Kidney tubule cell (primary cell): ENCODE data around the gene ARSH.
"Not testable (repeated sequence)": the region's sequence is repeated elsewhere in the genome, so short reads cannot be mapped to it uniquely, and the experiment has no call there.

ENCODE experiments used
- DNase-seq: peaks from one replicate; pipeline ENCODE4 v3.0.0-alpha.2; 2018; ENCODE audit warnings: low spot score

The ARSH gene

DNA sequence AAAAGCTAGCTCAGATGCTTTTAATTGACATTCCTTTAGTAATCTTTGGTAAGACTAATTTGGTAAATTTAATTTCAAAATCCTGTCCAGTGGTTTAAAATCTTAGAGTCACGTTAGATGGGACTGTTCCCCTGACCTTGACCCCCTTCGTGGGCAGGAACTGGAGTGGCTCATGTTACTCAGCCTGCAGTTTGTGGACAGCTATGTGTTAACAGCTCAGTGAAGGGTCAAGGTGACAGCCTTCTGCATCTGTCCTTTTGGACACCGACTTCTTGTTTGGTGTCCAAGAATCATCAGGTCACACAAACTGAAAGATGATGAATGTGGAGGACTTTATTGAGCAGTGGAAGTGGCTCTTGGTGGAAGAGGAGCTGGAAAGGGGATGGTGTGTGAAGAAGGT lies 37.9 kb downstream of the ARSH start:
- DNase-seq: no peak

GRCh38 chrX:3044671-3045070 lies 38.3 kb downstream of the ARSH start:
- DNase-seq: peak; percentile 26

DNA sequence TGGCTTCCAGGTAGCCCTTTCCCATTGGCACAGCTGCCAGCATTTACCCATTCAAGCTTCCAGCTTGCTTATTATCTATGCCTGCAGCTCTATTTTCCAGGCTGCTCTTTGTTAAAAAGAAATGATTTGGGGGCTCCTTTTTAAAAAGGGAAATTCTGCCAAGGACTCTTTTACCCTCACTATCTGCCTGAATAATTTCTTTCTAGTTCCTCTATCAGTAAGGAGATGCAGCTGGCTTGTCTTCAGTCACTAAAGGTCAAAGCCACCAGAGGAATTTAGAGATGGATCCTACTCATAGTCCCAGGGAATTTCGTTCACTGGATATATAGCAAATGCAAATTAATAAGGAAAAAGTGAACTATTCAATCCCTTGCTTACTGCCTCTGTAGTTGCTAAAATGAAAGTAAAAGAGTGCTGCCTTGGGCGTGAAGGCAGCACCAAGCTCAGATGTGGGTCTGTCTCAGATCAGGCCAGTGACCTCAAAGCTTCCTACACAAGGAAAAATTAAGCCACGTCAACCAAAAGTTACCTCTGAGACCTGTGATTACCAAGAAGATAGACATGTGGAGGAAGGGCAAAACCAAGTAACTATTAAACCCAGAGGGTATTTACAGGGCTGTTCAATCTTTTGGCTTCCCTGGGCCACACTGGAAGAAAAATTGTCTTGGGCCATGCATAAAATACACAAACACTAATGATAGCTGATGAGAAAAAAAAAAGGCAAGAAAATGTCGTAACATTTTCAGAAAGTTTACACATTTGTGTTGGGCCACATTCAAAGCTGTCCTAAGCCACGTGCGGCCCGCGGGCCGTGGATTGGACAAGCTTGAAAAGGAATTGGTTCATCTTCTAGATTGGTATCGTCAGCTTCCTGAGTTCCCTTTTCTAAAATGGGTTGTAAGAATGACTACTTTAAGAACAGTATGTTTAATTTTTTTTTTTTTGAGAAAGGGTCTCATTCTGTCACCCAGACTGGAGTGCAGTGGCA lies 40.2 kb downstream of the ARSH start:
- DNase-seq: peak; percentile 40

GRCh38 chrX:3050523-3051175 lies 44.3 kb downstream of the ARSH start:
- DNase-seq: not testable (repeated sequence)

DNA sequence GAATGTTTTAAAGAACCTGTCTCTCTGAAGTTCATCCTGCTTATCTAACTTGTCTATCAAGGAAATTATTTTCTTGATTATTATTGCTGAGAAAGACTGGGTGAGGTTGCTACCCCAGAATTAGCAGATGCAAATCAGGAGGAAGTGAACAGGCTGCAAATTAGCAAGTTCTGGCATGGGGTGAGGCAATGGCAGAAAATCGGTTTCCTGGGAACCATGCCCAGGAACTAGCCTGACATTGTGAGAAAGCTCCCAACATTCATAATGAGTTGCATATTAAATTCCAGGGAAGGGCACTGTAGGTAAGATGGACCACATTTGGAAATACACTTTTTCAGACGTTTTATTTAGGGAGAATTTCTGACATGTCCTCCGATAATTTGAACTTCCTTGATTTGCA lies 46.5 kb downstream of the ARSH start:
- no peak for DNase-seq

DNA sequence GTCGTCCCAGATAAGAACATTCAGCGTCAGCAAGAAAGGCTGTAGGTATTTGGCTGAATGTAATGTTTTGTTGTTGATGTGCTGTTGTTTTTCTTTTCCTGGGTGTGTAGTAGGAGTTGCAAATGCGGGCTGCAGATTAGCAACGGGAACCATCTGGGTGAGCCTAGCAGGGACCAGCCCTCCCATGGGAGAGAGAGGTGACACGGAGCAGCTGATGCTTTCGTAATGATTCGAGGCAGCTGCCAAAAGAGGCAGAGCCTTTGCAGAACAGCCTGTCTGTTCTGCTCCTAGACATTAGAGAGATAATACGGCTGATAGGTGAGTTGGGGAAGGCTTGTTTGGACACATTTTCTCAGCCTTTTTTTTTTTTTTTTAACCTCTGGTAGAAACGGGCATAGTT lies 60.2 kb downstream of the ARSH start:
- no peak for DNase-seq

DNA sequence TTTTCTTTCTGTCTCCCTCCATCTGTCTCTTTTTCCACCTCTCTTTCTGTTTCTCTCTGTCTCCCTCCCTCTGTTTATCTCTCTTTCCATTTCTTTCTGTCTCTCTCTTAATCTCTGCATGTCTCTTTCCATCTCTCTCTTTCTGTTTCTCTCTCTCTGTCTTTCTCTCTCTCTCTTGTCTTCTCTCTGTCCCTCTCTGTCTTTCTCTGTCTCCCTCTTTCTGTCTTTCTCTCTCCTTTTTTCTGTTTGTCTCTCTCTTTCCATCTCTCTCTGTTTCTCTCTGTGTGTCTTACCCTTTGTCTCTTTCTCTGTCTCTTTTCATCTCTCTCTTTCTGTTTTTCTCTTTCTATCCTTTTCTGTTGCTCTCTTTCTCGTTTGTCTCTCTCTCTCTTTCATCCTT lies 69.6 kb downstream of the ARSH start:
- no peak for DNase-seq

GRCh38 chrX:3076416-3076991 lies 70.2 kb downstream of the ARSH start:
- no peak for DNase-seq
